H1 (cell line): ENCODE results near the gene PMEPA1. TPM values are rescaled to one million over a fixed set of nuclear protein-coding genes. Genes with fewer than 3 reads are reported as not detected.

ENCODE experiments used
- polyA plus RNA-seq, 7 experiments: library from polyadenylated mRNA; depleted of rRNA in 3 of 7; stranded (reverse) in 5 of 7; unstranded in 2 of 7; fragments of >200 nt in 5 of 7; fragments of 200-250 nt in 2 of 7; gene quantifications; 1 replicate in 5 of 7; 2 replicates in 1 of 7; 4 replicates in 1 of 7; pipeline versions ENCODE4 v1.2.1 to v1.2.3, GENCODE V29; 2011 to 2013; ENCODE audit warnings: missing spikeins in 2 of 7, mixed read lengths in 2 of 7
- total RNA-seq: library from RNA; stranded (reverse); fragmentation: NEBNext Ultra II Directional; extraction: Animal tissue kit (Norgen Biotek cat#: 25700); gene quantifications from 2 replicates; pipeline ENCODE4 v1.2.1, GENCODE V29; 2021
- TF ChIP-seq, protein P1 (sequence below): IDR thresholded peaks from 2 replicates; pipeline ENCODE4 v1.6.1; 2012; ENCODE audit warnings: low read length, inconsistent platforms

PMEPA1 gene
- total and polyA plus RNA-seq, 2 of the 8 experiments (the other 6 are each of a cell fraction or from before 2014, with no cell fraction given): 12.7 to 20.5 TPM

DNA sequence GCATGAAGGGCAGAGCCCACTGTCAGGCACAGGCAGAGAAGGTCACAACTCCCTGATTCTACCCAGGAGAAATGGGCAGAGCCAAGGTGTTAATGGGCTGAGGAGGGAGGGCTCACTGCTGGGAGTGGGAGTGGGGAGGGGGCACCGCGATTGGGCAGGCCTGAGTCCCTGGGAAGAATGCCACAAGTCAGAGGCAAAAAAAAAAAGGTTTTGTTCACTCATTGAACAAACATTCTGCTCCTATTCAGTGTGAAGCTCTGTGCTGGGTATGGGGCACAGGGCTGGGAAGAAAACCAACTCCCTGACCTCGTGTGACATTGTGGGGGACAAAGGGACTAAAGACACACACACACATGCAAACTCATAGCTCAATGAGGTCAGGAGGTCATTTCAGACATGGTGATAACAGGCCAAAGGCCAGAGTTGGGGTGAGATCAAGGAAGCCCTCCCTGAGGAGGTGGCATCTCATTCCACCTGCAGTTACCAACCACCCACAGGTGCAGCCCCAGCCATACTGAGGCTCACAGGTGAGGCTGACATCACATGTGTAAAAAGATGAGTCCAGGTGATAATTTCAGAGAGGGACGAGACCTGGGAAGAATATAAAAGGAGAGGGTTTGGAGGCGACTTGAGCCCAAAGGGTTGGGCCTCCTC lies 3.2 kb upstream of the PMEPA1 start (continued):
- TF ChIP-seq, protein P1, sequence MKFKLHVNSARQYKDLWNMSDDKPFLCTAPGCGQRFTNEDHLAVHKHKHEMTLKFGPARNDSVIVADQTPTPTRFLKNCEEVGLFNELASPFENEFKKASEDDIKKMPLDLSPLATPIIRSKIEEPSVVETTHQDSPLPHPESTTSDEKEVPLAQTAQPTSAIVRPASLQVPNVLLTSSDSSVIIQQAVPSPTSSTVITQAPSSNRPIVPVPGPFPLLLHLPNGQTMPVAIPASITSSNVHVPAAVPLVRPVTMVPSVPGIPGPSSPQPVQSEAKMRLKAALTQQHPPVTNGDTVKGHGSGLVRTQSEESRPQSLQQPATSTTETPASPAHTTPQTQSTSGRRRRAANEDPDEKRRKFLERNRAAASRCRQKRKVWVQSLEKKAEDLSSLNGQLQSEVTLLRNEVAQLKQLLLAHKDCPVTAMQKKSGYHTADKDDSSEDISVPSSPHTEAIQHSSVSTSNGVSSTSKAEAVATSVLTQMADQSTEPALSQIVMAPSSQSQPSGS: no peak
